Measurements from ENCODE around the gene SCGB1A1.

SCGB1A1 gene

GRCh38 chr11:62450543-62451240 is 31.9 kb downstream of the SCGB1A1 start:
- TF ChIP-seq FOXK2 (IDR thresholded peaks at IDR 0.05) (no peak), TARDBP (IDR thresholded peaks at IDR 0.05) (no peak), CTBP1 (IDR thresholded peaks at IDR 0.05; ENCODE audit: borderline replicate concordance) (no peak), ARNT (IDR thresholded peaks at IDR 0.05) (no peak), HDGF (IDR thresholded peaks at IDR 0.05; ENCODE audit: borderline replicate concordance) (no peak), BHLHE40 (IDR thresholded peaks at IDR 0.05; ENCODE audit: borderline replicate concordance) (no peak), NFRKB (IDR thresholded peaks at IDR 0.05) (no peak)
- DNase-seq (ENCODE audit: extremely low spot score): no peak
- POLR2A ChIA-PET: no interaction called here
- CTCF ChIA-PET: interaction anchor here (0.6 to 0.9 kb wide), 2 partner anchors 29 to 92 kb away, joined by 3 read pairs; no protein-coding TSS in a partner anchor

GRCh38 chr11:62451241-62451621 is 32.4 kb downstream of the SCGB1A1 start:
- CTCF ChIA-PET: interaction anchor here (0.6 kb wide), 1 partner anchor 29 kb away, joined by 3 read pairs; no protein-coding TSS in a partner anchor
- DNase-seq (ENCODE audit: extremely low spot score): no peak
- POLR2A ChIA-PET: no interaction called here
- TF ChIP-seq FOXA1 (IDR thresholded peaks at IDR 0.05) (no peak), TARDBP (IDR thresholded peaks at IDR 0.05) (no peak), SP1 (IDR thresholded peaks at IDR 0.05) (no peak), FOXM1 (IDR thresholded peaks at IDR 0.05; ENCODE audit: borderline replicate concordance) (no peak), ARNT (IDR thresholded peaks at IDR 0.05) (no peak), ZNF384 (IDR thresholded peaks at IDR 0.05) (no peak)

- POLR2A ChIA-PET: no interaction called here
- CTCF ChIA-PET: interaction anchor here (0.6 kb wide), 1 partner anchor 68 kb away, joined by 3 read pairs; no protein-coding TSS in a partner anchor
- DNase-seq (ENCODE audit: extremely low spot score): no peak
- no peak for TF ChIP-seq ARNT (IDR thresholded peaks at IDR 0.05)
- TF ChIP-seq L3MBTL2 (conservative IDR thresholded peaks at IDR 0.05): no peak
- TF ChIP-seq PKNOX1 (IDR thresholded peaks at IDR 0.05): no peak
Observed at GRCh38 chr11:62452261-62452660, 33.4 kb downstream of the SCGB1A1 start.

- TF ChIP-seq SUZ12 (IDR thresholded peaks at IDR 0.05): no peak
- no peak for TF ChIP-seq ELF4 (IDR thresholded peaks at IDR 0.05)
- TF ChIP-seq FOXM1 (IDR thresholded peaks at IDR 0.05; ENCODE audit: borderline replicate concordance): no peak
- no peak for TF ChIP-seq PKNOX1 (IDR thresholded peaks at IDR 0.05)
- TF ChIP-seq TARDBP (IDR thresholded peaks at IDR 0.05): no peak
- no peak for TF ChIP-seq FOXK2 (IDR thresholded peaks at IDR 0.05)
- TF ChIP-seq SP1 (IDR thresholded peaks at IDR 0.05): no peak
- TF ChIP-seq HDGF (IDR thresholded peaks at IDR 0.05; ENCODE audit: borderline replicate concordance): no peak
- DNase-seq (ENCODE audit: extremely low spot score): no peak
- ChIA-PET CTCF (no interaction called here), POLR2A (no interaction called here)
Observed at GRCh38 chr11:62452839-62453468, 34.1 kb downstream of the SCGB1A1 start.

GRCh38 chr11:62456630-62457029 is 37.8 kb downstream of the SCGB1A1 start:
- ChIA-PET CTCF (no interaction called here), POLR2A (no interaction called here)
- no peak for DNase-seq (ENCODE audit: extremely low spot score)

GRCh38 chr11:62457478-62457877 is 38.6 kb downstream of the SCGB1A1 start:
- CTCF ChIA-PET: interaction anchor here (1.0 kb wide), 1 partner anchor 86 kb away, joined by 5 read pairs; no protein-coding TSS in a partner anchor
- DNase-seq (ENCODE audit: extremely low spot score): no peak
- TF ChIP-seq FOXK2 (IDR thresholded peaks at IDR 0.05) (no peak), PKNOX1 (IDR thresholded peaks at IDR 0.05) (no peak), NFRKB (IDR thresholded peaks at IDR 0.05) (no peak), FOXA1 (IDR thresholded peaks at IDR 0.05) (no peak), SP1 (IDR thresholded peaks at IDR 0.05) (no peak), SUZ12 (IDR thresholded peaks at IDR 0.05) (no peak), FOXM1 (IDR thresholded peaks at IDR 0.05; ENCODE audit: borderline replicate concordance) (no peak), ARNT (IDR thresholded peaks at IDR 0.05) (no peak), HDGF (IDR thresholded peaks at IDR 0.05; ENCODE audit: borderline replicate concordance) (no peak), BHLHE40 (IDR thresholded peaks at IDR 0.05; ENCODE audit: borderline replicate concordance) (no peak)
- POLR2A ChIA-PET: no interaction called here

More at GRCh38 chr11:62456630-62457029, 37.8 kb downstream of the SCGB1A1 start:
- TF ChIP-seq TARDBP (IDR thresholded peaks at IDR 0.05) (no peak), FOXK2 (IDR thresholded peaks at IDR 0.05) (no peak), LEF1 (IDR thresholded peaks at IDR 0.05; ENCODE audit: borderline replicate concordance) (no peak), FOXM1 (IDR thresholded peaks at IDR 0.05; ENCODE audit: borderline replicate concordance) (no peak), SUZ12 (IDR thresholded peaks at IDR 0.05) (no peak)

Data from HEK293T (cell line).